Muscle layer of colon (tissue), 2 donors: ENCODE results near the gene SMIM5.
A peak's percentile ranks its signal among the peaks of the same experiment; 100 is the strongest.

Experiments
- H3K27ac ChIP-seq: one replicate; pipeline ENCODE4 v1.7.0; 2013; ENCODE audit warnings: low read depth, mild to moderate bottlenecking, low read length, moderate library complexity
- H3K27me3 ChIP-seq, 2 donors: one replicate each; pipeline ENCODE4 v1.7.0; 2013; ENCODE audit warnings: low read length in 2 of 2, mild to moderate bottlenecking in 2 of 2; ENCODE audit not compliant: insufficient read depth in 2 of 2, control insufficient read depth in 1 of 2
- H3K36me3 ChIP-seq: one replicate; pipeline ENCODE4 v1.7.0; 2013; ENCODE audit warnings: mild to moderate bottlenecking, low read length; ENCODE audit not compliant: insufficient read depth
- H3K4me1 ChIP-seq: one replicate; pipeline ENCODE4 v1.7.0; 2013; ENCODE audit warnings: mild to moderate bottlenecking, low read length; ENCODE audit not compliant: insufficient read depth
- H3K4me3 ChIP-seq, 2 donors: one replicate each; pipeline ENCODE4 v1.7.0; 2013; ENCODE audit warnings: low read length in 2 of 2, low read depth in 1 of 2, mild to moderate bottlenecking in 1 of 2, moderate library complexity in 1 of 2
- H3K9ac ChIP-seq: one replicate; pipeline ENCODE4 v1.7.0; 2013; ENCODE audit warnings: low read length
- H3K9me3 ChIP-seq: one replicate; pipeline ENCODE4 v1.7.0; 2013; ENCODE audit warnings: mild to moderate bottlenecking, low read length
- donor health status: abdominal sarcoma.
- donor health status: Adenocarcinoma of cecum.

Gene SMIM5

DNA sequence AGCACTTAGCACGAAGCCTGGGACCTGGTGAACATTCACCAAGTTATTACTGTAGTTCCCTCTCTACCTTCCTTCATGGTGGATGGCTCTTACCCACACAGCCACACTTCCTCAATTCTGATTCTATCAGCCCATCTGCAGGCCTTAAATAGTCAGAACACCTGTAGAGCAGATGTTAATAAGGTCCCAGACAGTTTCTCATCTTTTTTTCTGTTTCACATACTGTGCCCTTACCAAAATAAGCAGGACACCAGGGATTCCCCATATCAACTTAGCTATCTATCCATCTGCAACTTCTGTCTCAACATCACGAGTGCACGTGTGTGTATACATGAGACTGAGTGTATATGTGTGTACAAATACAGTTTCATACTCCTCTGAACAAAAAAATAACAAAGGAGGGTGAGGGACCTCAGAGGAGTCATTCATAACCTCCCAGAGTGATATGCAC, 30.9 kb downstream of the SMIM5 start:
- H3K27me3 ChIP-seq = no peaks in the 10 kb centered on the region

DNA sequence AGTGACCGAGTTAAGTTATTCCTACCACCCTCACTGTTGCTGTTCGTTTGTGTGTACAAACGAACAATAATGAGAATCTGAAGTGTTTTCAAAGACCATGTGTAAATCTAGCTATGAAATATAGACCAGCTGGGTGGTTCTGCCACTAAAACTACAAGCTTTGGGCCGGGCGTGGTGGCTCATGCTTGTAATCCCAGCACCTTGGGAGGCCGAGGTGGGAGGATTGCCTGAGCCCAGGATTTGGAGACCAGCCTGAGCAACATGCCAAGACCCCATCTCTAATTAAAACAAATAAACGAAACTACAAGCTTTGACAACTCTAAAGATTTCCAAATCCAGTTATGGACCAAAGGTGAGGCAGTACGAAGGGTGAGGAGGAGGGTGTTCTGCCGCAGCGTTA, 32.7 kb downstream of the SMIM5 start:
- peak overlapping the region; percentile 87 for H3K9ac ChIP-seq

More for the DNA sequence above, 30.9 kb downstream of the SMIM5 start:
- Histone ChIP-seq H3K4me1 (peaks cover 19% of the 10 kb centered on the region), H3K9ac (no peak overlapping the region), H3K9me3 (no peaks in the 10 kb centered on the region), H3K4me3 (no peak overlapping the region), H3K36me3 (peaks cover 28% of the 10 kb centered on the region), H3K27ac (no peak overlapping the region)

GRCh38 chr17:75666959-75667790, 33.9 kb downstream of the SMIM5 start, which contains the start of the genes RECQL5 and SAP30BP:
Gene RECQL5 (minus strand): TSS chr17:75667154. CDS start chr17:75666557, 597 bp downstream.
Gene SAP30BP (plus strand): TSS chr17:75667338. CDS start chr17:75667373, 35 bp downstream.
- Histone ChIP-seq H3K9me3 (no peaks in the 10 kb centered on the region), H3K36me3 (peaks cover 32% of the 10 kb centered on the region), H3K27ac (peak within 1 kb of the TSS; percentile 84), H3K4me3 (peak within 1 kb of the TSS; percentile 88 to 96), H3K9ac (peak within 1 kb of the TSS; percentile 90), H3K4me1 (peaks cover 19% of the 10 kb centered on the region), H3K27me3 (no peaks in the 10 kb centered on the region)

More for the DNA sequence above, 32.7 kb downstream of the SMIM5 start:
- H3K4me3 ChIP-seq = peak overlapping the region in 1 of 2 donors; percentile 96
- peaks cover 31% of the 10 kb centered on the region for H3K36me3 ChIP-seq
- H3K4me1 ChIP-seq = peaks cover 19% of the 10 kb centered on the region
- no peak overlapping the region for H3K27ac ChIP-seq
- H3K27me3 ChIP-seq = no peaks in the 10 kb centered on the region
- H3K9me3 ChIP-seq = no peaks in the 10 kb centered on the region

- Histone ChIP-seq H3K4me3 (peak overlapping the region; percentile 88 to 96), H3K9ac (peak overlapping the region; percentile 90), H3K36me3 (peaks cover 31% of the 10 kb centered on the region), H3K9me3 (no peaks in the 10 kb centered on the region), H3K27ac (peak overlapping the region; percentile 84), H3K27me3 (no peaks in the 10 kb centered on the region), H3K4me1 (peaks cover 19% of the 10 kb centered on the region)
Measured at GRCh38 chr17:75667825-75668224, 34.6 kb downstream of the SMIM5 start.

DNA sequence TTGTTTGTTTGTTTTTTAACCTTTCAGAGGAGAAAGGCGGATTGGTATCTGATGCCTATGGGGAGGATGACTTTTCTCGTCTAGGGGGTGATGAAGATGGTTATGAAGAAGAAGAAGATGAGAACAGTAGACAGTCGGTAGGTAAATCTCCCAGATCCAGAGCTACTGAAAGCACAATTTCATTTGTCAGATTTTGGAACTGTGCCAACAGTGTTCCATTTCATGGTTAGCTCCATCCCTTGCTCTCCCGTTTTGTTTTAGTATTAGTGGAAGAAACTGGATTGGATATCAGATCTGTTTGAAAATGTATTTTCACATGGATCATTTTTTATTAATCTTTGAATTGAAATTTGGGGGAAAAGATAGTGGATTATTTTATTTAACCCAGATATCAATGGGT, 35.3 kb downstream of the SMIM5 start:
- Histone ChIP-seq H3K4me3 (peak overlapping the region in 1 of 2 donors; percentile 96), H3K9me3 (no peaks in the 10 kb centered on the region), H3K27me3 (no peaks in the 10 kb centered on the region), H3K9ac (no peak overlapping the region), H3K27ac (no peak overlapping the region), H3K36me3 (peaks cover 35% of the 10 kb centered on the region), H3K4me1 (peaks cover 19% of the 10 kb centered on the region)

- no peak overlapping the region for H3K9ac ChIP-seq
- H3K27me3 ChIP-seq = no peaks in the 10 kb centered on the region
- H3K36me3 ChIP-seq = peaks cover 31% of the 10 kb centered on the region
- H3K4me3 ChIP-seq = no peak overlapping the region
- no peaks in the 10 kb centered on the region for H3K9me3 ChIP-seq
- H3K4me1 ChIP-seq = peaks cover 17% of the 10 kb centered on the region
- no peak overlapping the region for H3K27ac ChIP-seq
Measured at GRCh38 chr17:75670868-75671267, 37.6 kb downstream of the SMIM5 start.

DNA sequence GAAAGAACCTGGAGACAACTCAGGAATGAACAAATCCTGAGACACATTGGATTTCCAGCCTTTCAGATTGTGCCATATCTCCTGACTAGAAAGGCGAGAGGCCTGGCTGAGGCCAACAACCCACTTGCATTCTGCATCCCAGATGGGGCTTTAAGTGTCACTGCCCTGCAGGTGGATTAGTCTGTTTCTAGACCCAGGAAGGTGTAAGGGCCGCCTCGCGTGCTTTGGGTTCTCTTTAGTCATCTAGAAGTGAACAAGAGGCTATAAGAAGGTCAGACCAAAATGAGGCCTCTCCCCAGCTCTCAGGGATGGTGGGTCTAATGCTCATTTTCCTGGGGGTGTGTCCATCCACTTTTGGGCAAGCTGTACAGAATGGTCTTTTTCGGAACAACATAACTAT, 38.8 kb downstream of the SMIM5 start:
- Histone ChIP-seq H3K9me3 (no peaks in the 10 kb centered on the region), H3K27ac (no peak overlapping the region), H3K9ac (no peak overlapping the region), H3K4me1 (peaks cover 11% of the 10 kb centered on the region), H3K36me3 (peaks cover 31% of the 10 kb centered on the region), H3K4me3 (no peak overlapping the region), H3K27me3 (no peaks in the 10 kb centered on the region)

- no peak overlapping the region for H3K9ac ChIP-seq
- no peak overlapping the region for H3K27ac ChIP-seq
- H3K4me1 ChIP-seq = peaks cover 3% of the 10 kb centered on the region
- H3K36me3 ChIP-seq = peaks cover 38% of the 10 kb centered on the region
- no peak overlapping the region for H3K4me3 ChIP-seq
- no peaks in the 10 kb centered on the region for H3K9me3 ChIP-seq
- no peaks in the 10 kb centered on the region for H3K27me3 ChIP-seq
Measured at GRCh38 chr17:75673487-75673886, 40.3 kb downstream of the SMIM5 start.

DNA sequence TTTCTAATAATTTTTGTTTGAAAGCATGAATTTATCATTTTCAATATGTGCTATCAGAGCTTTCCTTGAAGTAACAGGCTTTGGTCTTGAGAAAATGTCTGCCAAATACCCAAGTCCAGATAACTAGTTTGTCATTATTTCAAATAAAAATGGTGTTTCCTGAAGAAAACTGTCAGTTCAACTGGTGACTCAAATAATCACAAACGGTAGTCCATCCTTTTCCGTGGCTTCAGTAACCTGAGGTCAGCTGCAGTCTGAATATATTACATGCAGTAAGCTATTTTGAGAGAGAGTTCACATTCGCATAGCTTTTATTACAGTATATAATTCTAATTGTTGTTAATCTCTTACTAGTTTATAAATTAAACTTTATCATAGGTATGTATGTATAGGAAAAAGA, 43.2 kb downstream of the SMIM5 start:
- H3K4me1 ChIP-seq = no peaks in the 10 kb centered on the region
- no peaks in the 10 kb centered on the region for H3K9me3 ChIP-seq
- no peak overlapping the region for H3K4me3 ChIP-seq
- no peak overlapping the region for H3K9ac ChIP-seq
- no peak overlapping the region for H3K27ac ChIP-seq
- H3K36me3 ChIP-seq = peaks cover 43% of the 10 kb centered on the region
- no peaks in the 10 kb centered on the region for H3K27me3 ChIP-seq

GRCh38 chr17:75679706-75680211, 46.5 kb downstream of the SMIM5 start:
- Histone ChIP-seq H3K9ac (no peak overlapping the region), H3K9me3 (no peaks in the 10 kb centered on the region), H3K4me3 (no peak overlapping the region), H3K4me1 (no peaks in the 10 kb centered on the region), H3K27me3 (no peaks in the 10 kb centered on the region), H3K36me3 (peaks cover 24% of the 10 kb centered on the region), H3K27ac (no peak overlapping the region)

GRCh38 chr17:75680431-75680830, 47.2 kb downstream of the SMIM5 start:
- Histone ChIP-seq H3K36me3 (peaks cover 24% of the 10 kb centered on the region), H3K4me1 (peaks cover 2% of the 10 kb centered on the region), H3K9ac (no peak overlapping the region), H3K9me3 (no peaks in the 10 kb centered on the region), H3K4me3 (no peak overlapping the region), H3K27me3 (no peaks in the 10 kb centered on the region), H3K27ac (no peak overlapping the region)
